ENCODE measurements around the gene PECR.
"Not testable (repeated sequence)": the region's sequence is repeated elsewhere in the genome, so short reads cannot be mapped to it uniquely, and the experiment has no call there.

The PECR gene

DNA sequence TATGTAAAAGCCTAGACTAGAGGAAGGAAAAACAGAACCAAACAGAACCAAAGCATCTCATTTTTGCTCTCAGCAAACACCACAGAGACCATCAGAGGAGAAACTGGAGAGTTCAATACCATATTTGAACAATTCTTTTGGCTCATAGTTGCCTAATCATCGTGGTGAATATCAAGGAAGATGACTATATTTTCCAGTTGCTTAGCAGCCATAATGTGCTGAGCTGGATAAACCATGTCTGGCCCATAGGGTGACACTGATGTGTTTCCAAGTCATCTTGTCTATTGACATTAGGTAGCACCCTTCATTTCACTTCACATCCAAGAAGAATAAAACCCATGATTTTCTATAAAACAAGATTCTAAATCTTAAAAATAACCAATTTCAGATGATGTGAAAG lies 21.6 kb upstream of the PECR start:
- no peak for DNase-seq

DNA sequence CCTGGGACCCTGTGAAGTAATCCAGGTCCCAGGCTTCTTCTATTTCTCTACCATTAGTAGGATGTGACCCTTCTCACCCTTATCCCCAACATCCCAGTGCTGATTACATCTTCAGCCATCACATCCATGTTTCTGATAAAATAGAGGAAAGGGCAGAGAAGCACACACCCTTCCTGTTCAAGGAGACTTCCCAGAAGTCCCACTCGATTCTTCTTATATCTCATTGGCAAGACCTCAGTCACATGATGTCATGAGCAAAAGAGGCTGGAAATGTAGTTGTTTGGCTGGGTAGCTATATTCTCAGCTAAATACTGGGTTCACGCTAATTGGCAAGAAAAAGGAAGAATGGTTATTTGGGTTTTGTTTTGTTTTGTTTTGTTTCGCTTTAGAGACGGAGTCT lies 19.5 kb upstream of the PECR start:
- DNase-seq: no peak

DNA sequence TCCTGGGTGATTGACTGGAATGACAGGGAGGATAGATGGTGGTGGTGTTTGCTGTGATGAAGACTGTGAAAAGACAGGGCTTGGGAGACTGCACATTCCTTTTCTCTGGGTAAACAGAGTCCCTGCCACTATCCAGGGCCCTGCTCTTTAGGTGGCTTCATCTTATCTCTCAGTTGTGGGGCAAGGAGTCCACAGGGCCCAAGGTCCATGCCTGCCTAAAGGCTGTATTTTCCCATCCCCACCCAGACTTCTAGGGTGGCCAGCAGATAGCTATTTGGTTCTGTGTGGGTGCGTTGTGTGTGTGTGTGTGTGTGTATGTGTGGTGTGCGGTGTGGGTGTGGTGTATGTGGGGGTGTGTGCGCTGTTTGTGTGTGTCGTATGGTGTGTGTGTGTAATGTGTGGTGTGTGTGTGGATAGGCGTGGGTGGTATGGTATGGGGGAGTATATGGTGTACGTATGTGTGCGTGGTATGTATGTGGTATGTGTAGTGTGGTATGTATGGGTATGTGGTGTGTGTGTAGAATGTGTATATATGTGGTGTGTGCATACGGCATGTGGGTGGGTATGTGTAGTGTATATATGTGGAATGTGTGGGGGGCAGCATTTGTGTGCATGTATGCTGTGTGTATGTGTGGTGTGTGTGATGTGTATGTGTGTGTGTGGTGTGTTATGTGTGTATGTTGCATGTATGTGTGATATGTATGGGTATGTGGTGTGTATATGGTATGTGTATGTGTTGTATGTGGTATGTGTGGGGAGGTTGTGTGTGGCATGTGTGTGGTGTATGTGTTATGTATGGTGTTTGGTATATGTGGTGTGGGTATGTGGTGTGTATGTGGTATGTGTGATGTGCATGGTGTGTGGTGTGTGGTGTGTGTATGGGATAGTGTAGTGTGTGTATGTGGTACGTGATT lies 17.1 kb upstream of the PECR start:
- no peak for DNase-seq

DNA sequence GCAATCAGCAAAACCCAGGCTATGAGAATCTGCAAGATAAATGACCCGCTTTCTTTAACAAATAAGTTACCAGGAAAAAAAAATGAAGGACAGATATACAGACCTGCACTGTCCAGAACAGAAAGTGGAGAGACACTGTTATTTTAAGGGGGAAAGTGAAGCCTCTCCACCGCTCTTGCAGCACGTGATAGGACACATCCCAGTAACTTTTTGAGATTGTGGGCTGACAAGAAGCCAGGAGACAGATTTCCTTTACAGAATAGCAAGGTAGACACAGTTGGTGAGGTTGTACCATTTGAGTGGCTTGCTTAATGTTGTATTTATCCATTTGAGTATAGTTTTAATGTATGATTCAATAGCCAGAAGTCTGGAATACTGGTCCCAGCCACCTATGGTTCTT lies 13.1 kb upstream of the PECR start:
- DNase-seq: no peak

DNA sequence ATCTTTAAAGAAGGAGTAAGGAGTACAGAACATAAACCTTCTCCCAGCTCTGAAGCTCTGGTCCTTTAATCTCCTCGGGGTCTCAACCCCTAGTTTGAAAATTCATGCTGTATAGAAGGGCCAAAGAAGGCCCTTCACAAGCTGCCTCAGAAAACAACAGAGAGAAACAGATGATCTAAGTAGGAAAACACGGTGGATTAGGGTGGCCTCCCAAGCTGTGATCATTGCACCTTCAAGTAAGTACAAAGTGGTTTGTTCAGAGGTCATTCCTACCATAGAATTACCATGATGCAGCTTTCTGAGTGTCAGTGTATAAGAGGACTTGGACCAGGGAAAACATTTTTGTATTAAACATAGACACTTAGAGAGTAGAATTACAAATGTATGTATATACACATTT lies 11.0 kb upstream of the PECR start:
- no peak for DNase-seq

DNA sequence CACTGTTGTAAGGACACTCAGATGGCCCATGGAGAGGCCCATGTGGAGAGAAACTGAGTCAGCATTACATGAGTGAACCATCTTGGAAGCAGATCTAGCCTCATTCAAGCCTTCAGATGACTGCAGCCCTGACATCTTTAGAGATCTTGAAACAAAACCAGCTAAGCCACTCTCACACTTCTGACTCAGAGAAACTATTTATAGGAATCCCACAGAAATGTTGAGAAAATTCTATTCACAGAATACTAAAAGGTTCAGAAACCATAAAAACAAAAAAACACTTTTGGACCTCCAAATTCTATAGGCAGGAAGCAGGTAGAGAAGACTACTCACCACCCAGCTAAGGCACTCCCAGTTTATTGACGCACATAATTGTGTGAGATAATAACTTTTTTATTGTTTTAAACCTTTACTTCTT lies 8.8 kb upstream of the PECR start:
- no peak for DNase-seq

DNA sequence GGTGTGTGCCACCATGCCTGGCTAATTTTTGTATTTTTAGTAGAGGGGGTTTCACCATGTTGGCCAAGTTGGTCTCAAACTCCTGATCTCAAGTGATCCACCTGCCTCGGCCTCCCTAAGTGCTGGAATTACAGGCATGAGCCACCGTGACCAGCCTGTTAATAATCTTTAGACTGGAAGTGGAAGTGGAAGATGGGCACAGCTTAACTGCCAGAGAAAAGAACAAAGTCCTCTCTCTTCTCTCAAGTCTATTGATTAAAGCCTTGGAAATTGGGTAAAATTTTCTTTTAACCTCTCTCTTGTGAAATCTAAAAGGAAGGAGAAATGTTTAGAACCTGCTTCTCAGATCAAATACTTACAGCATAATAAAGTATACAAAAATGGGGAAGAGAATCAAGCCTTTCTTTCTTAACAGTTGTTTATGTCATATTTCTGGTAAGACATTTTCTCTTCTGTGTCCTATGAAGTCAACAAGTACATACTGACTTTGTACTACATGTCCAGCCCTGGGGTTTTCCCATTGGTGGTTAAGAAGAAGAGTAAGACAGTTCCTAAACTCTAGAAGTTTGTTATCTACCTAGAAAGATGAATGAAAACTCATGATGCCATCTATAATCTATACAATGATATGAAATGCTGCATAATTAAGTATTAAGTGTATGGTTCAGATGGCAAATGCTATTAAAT lies 4.7 kb upstream of the PECR start:
- DNase-seq: no peak

DNA sequence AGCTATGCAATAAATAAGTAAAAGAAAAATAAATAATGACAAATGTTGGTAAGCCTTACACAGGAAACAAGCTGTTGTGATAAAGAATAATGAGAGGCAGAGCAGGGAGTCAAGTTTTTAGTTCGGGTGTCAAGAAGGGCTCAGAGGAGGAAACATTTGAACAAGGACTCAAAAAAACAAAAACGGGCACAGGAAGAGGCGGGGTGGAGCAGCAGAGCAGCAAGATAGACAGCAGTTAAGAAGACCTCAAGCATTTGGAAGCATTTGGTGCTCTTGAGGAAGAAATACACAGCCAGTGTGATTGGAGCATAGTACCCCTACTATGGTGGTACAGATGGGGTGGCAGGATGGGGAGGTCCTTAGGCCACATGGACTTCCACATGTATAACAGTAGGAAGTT lies 2.9 kb upstream of the PECR start:
- peak; percentile 7 for DNase-seq

DNA sequence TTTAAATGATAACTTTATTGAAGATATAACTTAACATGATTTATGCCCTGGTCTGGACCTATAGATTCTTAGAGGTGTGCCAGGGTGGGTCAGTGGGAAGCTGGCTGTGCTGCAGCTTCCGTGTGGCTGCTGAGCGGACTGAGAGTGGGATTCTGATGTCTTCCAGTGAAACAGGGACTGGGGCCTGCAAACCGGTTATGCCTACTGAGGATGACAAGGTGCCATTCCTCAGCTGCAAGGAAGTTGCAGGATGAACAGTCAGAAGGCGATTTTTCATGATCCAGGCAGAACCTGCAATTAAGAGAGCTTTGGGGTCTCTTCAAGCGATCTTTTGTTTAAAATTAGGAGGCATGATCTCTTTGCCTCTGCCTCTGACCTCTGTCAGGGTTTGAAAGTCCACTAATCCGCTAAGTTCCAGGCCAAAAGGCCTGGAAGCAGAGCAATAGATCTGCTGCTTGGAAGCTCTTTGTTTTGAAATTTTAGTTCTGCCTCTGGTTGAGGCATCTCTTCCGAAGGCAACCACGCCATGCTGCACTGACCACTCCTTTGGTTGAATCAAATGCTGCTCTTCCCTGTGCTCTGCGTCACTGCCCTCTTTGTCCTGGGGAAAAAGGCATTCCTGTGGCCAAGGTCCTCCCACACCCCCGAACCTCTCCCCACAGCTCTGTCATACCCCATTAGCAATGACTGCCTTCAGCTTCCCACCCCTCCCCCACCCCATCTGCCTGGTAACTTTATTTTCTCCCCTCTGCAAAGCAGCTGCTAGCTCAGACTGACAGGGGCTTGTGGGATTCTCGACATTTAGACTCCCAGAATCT lies 2.1 kb upstream of the PECR start:
- no peak for DNase-seq

DNA sequence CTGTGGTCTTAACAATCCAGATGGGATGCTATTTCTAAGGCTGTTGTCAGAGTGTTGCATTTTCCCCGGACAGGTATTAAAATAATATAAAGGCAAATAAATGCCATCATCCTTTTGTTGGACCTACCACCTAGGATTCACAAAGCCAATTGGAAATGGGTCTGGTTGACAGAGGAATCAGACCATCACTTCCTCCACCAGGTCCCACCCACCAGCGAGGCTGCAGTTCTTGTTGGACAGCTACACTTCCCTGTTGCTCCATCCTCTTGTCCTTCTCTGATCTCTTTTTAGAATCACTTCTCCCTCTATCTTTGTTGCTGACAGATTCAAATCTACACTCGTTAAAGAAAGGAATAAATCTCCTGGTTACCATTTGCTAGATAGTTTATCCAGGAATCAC lies 1.2 kb upstream of the PECR start:
- DNase-seq: peak; percentile 12

DNA sequence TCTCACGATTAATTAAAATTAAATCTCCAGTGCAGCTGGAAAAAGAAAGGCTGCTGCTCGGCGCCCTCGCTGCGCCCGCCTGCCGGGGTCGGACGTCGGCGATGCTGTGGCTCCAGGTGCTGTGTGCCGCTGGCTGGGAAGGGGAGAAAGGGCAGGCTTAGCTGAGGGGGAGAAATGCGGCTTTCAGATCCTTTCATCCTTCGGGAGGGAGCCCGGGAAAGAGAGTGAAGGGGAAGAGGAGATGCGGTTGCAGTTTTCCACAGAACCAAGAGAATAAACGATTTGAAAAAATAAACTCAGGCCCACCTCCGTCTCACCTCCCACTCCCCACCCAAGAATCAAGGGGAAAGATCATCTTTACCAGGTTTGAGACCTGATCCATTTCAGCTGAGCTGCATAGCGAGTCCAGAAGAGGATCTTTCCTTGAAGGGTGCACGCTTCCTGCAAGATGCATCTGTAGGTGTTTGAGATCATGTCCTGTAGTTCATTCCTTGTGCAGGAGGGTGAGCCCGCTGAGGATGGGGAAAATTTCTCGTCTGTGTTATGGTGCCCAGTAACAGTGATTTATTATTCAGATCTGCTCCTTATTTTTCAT lies 605 bp upstream of the PECR start:
- DNase-seq: peak; percentile 14

DNA sequence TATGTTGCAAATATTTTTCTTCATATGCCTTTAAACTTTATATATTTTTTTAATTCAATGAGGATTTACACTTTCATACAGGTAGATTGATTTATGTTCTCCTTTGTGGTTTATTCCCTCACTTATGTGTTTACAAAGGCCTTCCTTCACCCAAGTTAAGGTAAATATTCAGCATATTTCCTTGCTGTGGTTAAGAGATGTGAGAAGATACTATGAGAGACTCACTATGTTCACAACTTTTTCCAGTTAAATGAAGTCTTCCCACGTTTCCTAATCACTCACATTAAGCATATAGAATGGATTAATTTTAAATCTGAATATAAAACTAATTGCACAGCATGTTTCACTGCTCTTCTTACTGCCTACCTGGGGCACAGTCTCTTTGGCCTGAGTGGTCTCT lies 597 bp downstream of the PECR start:
- DNase-seq: no peak

DNA sequence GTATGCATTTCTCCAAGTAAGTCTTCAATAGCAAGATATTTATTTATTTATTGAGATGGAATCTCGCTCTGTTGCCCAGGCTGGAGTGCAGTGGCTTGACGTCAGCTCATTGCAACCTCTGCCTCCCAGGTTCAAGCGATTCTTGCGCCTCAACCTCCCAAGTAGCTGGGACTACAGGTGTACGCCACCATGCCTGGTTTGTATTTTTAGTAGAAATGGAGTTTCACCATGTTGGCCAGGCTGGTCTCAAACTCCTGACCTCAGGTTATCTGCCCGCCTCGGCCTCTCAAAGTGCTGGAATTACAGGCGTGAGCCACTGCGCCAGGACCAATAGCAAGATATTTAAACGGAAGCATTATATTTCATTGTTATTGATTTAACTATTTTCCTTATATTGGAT lies 1.6 kb downstream of the PECR start:
- DNase-seq: not testable (repeated sequence)

DNA sequence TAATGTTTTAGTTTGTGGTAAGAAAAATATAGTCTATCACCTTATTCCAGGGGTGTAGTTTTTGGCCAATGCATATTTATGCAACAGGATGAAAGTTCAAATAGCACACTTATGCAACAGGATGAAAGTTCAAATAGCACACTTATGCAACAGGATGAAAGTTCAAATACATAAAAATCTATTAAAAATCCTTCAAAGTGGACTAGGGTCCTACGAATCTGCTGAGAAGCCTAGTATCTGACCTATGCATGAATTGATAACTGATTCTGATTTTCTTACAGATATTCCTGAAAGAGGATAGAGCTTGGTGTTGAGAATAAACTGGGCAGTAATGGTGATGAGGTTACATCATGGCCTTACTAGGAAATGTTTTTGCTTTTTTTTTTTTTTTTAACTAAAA lies 2.8 kb downstream of the PECR start:
- DNase-seq: no peak

DNA sequence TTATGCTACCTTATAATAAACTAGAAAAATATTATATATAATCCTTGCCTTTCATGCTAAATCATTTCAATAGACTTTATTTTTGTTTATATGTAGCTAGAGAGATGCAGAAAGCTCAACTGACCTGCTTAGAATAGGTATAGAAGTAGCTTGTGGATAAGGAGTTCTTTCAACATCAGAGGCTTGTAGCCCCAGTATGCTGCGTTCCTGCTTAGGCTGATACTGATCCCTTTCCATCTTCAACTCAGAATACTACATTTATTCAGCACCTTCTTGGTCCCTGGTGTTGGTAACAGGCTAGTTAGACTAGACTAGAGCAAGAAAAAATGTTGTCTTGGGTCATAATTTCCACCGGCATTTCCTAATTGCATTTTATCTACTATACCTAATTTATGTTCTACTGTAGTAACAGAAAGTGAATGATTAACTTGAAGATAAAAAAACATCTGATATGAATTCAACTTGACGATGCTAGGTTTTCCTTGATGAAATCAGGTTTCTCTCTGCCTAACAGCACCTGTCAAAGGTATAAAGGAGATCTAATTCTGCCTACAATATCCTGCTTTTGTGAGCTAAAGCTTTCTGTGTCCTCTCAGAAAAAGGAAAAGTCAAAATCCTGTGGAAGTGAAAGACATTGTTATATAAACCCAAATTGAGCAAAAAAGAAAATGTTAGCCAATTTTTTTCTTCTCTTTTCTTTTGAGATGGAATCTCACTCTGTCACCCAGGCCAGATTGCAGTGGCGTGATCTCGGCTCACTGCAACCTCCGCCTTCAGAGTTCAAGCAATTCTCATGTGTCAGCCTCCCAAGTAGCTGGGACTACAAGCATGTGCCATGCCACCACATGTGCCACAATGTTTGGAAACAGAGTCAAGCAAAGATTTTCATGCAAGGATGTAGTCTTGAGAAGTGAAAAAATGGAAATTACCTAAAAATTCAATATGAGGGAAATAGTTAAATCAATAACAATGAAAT lies 5.8 kb downstream of the PECR start:
- no peak for DNase-seq

DNA sequence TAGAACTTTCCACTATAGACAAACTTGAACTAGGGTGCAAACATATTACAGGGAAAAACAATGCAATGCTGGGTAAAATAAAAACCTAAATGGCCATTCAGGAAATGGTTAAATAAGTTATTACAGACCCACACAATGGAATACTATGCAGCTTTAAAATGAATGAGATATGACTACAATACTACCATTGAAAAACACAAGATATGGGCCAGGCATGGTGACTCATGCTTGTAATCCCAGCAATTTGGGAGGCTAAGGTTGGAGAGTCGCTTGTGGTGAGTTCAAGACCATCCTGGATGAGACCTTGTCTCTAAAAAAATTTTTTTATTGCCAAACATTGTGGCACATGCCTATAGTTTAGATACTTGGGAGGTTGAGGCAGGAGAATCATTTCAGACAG lies 6.8 kb downstream of the PECR start:
- DNase-seq: no peak

DNA sequence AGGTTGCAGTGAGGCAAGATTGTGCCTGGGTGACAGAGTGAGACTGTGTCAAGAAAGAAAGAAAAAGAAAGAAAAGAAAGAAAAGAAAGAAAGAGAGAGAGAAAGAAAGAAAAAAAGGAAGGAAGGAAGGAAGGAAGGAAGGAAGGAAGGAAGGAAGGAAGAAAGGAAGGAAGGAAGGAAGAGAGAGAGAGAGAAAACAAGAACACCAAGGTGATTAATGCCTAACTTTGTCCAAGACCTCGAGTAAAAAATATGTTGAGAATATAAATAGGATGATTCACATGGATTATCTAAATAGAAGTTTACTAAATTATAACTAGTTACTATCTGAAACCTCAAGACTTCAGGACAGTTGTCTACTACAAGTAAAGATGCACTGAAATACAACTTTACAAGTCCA lies 7.2 kb downstream of the PECR start:
- DNase-seq: no peak

DNA sequence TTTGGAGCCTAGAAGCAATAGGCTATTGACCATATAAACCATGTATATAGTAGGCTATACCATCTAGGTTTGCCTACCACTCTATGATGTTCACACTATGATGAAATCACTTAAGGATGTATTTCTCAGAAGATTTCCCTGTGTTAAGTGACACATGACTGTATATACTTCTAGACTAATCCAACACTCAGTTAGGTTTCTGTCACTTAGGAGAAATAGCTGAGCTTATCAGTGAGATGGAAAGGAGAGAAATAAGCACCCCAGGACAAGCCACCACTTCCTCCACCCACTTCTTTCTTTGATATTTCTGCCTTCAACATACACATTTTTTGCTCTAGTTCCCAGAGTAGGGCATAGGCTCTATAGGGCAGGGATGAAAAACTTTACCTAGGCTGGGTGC lies 7.8 kb downstream of the PECR start:
- no peak for DNase-seq

DNA sequence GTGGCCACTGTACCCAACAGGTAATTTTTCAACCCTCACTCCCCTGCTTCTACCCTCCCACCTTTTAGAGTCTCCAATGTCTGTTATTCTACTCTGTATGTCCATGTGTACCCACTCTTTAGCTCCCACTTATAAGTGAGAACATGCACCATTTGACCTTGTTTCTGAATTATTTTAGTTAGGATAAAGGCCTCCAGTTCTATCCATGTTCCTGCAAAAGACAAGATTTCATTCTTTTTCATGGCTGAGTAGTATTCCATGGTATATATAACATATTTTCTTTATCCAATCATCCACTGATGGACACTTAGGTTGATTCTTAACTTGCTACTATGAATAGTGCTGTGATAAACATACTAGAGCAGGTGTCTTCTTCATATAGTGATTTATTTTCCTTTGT lies 9.1 kb downstream of the PECR start:
- no peak for DNase-seq

DNA sequence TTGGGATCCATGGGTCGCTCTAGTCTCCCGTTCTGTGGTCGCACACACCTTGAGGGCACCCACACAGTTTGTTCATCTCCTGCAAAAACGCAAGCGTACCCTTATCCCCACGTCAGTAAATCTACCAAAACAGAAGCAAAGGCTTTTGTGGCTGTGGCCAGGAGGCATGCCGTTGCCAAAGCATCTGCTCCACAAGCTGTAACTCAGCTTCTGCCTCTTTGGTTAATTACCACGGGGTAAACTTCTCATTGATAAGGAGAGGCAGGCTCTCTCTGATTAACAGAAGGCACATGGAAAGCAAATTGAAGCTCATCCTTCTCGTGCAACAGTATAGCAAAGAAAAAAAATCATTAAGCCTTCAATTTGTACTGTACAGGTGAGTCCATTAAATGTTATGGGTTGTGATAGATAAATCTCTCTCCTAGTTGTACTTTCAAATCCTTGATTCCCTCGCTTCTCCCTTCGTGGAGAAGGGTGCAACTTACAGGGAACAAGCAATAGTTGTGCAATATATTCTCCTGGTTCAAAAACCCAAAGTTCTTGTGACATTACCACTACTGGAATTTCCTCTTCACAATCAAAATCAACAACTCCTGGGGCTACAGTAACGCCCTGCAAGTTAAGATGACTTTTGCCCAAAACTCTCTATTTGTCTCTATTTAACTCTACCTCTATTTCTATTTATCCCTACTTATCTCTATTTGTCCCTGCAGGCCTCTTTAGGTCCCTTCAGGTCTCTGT lies 10.3 kb downstream of the PECR start:
- no peak for DNase-seq

DNA sequence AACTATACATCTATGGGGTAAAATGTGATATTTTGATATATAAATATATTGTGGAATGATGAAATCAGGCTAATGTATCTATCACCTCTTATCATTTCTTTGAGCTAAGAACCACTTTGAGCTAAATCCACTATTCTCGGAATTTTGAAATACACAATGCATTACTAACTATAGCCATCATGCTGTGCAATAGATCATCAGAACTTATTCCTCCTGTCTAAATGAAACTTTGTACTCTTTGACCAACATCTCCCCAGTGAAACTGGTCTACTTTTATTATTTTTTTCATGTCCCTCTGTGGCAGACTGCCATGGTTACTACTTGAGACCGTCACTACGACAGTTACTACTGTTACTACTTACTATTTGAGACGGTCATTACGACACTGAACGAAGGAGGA lies 11.4 kb downstream of the PECR start:
- no peak for DNase-seq

Measured in activated naive CD4-positive, alpha-beta T cell treated with Interleukin-2 at 50 U/mL for 16 hours (primary cell).